Stimulated activated CD8-positive, alpha-beta memory T cell treated with anti-CD3 and anti-CD28 coated beads, Interleukin-15, amount 100 ng/mL, for 24 hours (primary cell): Measurements from ENCODE around the gene STK32B.
"Not testable (repeated sequence)": the region's sequence is repeated elsewhere in the genome, so short reads cannot be mapped to it uniquely, and the experiment has no call there.

Experiments
- DNase-seq: peaks from one replicate; pipeline ENCODE4 v3.0.0-alpha.2; 2020; ENCODE audit warnings: low read depth

STK32B gene

DNA sequence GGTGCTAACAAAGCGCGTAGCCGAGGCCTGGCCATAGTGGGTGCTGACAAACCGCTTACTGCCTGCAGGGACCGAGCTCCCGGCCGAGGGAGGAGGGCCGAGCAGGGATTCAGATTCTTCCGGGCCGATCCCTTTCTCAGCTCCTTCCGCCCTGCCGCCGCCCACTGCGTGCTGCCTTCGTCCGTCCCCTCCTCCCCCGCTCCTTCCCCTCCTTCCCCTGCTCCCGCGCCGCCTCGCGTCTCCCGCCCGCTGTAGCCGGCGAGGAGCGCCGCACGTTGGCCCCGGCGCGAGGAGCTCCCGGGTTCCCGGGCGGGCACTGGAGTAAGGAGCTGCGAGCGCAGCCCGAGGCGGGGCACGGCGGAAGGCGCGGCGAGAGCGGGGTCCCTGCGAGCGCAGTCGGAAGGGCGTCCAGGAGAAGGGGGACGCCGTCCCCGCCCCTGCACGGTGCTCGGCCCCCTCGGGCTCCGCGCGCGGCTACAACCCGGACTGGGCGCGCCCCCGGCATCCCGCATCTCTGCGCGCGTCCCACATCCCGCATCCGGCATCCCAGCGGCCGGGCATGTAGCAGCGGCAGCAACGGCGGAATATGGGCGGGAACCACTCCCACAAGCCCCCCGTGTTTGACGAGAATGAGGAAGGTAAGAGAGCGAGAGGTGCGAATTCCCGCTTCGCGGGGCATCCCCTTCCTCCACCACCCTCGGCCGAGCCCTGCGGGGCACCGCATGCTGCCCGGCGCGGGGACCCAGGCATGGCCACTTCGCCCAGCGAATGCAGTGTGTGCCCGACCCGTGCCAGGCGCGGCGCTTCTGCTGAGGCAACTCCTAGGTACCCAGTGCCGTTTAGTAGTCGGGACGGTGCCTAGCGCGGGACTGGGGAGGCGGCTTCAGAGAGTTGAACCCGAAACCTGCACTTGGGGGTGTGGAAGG is at the start of gene STK32B:
Gene STK32B, plus strand, starts transcription at position 203 of the 926 bp plus-strand sequence.
- DNase-seq = no peak

DNA sequence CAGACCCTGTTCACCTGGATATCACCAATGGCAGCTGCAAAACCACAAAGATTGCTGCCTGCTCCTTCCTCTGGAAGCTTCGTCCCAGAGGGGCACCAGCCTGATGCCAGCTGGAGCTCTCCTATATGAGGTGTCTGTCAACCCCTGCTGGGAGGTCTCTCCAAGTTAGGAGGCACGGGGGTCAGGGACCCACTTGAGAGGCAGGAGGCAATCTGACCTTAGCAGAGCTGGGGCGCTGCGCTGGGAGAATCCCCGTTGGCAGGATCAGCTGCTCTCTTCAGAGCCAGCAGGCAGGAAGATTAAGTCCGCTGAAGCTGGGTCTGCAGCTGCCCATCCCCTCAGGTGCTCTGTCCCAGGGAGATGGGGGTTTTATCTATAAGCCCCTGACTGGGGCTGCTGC is 49.6 kb upstream of the STK32B start:
- DNase-seq = not testable (repeated sequence)

DNA sequence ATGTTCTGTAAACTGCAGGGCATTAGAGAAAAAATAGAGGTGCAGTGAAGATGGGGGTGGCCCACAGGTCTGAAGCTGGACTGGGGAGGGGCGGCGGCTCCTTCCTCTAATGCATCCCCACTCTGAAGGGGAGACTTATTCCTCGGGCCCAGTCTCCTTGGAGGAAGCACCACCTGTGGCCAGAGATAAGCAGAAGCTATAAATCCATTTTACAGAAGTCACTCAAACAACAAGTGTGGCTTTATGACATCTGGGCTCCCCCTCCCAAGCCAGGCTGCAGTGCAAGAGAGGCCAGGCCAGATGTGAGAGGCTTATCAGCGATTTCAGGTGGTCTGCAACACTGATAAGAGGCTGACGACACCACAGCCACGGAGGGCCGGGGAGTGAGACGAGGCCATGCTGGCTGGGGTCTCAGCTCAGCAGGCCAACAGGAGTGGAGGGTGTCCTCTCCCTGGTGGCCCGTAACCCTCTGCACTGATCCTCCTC is 47.9 kb upstream of the STK32B start:
- no peak for DNase-seq

DNA sequence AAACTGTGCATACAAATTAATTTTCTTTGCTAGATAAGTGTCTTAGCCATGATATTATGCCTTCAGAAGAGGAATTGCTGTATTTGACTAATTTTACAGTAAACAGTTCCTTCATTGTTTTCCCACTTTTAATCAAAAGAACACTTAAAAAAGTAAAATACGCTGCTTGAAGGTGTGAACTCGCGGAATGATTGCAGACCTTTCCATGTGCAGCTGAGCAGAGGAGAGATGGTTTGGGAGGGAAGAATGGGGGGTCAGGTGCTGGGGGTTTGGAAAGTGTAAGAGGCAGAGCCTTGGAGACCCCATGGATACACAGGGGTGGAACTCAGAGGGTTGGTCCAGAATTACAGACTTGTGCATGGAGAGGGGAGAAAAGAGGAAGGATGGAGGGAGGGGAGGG is 47.4 kb upstream of the STK32B start:
- no peak for DNase-seq

DNA sequence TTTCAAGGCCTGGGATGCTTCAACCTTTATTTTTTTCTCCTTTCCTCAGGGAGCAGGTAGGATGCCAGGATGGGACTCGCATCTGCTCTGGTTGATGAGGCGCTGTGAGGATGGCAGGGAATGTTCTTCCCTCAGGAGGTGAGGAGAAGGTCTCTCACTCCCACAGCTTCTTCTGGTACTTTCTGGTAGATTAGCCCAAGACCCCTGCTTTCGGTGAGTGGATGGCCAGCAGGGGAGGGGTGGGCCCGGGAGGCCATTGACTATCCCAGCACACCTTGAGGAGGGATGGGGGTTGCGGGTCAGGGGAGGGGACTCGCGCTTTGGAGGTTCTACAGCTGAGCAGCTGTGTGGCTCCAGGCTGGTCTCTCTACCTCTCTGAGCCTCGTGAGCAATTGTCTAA is 46.8 kb upstream of the STK32B start:
- no peak for DNase-seq

DNA sequence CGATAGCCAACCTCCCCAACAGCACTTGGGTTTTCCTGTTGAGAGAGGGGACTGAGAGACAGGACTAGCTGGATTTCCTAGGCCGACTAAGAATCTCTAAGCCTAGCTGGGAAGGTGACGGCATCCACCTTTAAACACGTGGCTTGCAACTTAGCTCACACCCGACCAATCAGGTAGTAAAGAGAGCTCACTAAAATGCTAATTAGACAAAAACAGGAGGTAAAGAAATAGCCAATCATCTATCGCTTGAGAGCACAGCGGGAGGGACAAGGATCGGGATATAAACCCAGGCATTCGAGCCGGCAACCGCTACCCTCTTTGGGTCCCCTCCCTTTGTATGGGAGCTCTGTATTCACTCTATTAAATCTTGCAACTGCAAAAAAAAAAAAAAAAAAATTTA is 44.3 kb upstream of the STK32B start:
- DNase-seq = not testable (repeated sequence)

DNA sequence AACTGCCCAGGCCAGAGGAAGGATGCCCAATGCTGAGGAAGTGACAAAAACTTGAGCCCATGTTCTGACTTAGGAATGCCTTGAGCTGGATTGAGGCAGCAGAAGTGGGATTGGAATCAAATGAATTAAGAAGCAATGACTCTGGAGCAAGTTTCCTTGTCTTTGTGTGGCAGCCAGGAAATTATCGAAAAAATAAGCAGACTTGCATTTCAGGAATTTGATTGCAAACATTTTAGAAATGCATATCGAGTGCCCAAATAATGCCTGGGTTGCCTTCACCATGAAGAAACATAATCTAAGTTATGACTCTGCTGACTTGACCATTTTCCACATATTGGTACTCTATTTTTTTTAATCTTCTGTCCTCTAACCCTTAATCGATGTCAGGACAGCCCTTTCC is 41.5 kb upstream of the STK32B start:
- DNase-seq = no peak

DNA sequence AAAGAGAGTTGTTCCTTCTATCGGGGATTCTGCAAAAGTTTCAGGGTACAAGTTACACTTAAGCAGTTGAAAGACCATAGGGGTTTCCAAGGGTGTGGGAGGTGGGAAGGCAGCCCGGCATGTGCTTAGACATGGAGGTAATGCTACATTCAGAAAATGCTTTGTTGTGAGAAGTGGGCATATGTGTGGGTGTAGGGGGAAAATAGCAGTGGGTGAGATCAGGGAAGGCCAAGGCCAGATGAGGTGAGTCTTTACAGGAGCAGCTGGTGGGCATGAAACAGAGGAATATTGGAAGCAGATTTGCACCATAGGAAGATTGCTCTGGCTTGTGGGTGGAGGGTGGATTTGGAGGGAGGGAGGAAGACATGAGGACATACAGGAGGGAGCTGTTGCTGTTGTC is 40.3 kb upstream of the STK32B start:
- DNase-seq = no peak

DNA sequence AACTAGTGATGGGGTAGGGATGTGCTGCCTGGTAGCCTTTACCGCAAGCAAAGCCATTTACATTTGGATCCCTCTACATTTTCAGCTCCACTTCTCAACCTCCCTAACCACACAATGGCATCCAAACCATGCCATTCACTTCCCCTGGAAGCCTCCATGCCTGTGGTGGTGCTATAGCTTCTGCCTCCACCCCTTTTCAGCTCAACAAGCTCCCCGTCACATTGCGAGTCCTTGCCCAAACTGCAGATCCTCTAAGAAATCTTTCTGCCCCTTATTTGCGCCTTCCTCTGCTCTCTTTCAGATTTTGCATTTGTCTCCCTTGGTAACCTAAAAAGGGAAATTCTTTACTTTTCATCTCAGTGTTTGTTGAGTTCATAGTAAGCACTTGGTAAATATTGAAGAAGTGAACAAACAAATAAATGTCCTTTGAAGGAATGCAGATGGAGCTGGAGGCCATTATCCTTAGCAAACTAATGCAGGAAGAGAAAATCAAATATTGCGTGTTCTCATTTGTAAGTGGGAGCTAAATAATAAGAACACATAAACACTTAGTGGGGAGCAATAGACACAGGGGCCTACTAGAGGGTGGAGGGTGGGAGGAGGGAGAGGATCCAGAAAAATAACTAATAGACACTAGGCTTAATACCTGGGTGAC is 38.9 kb upstream of the STK32B start:
- DNase-seq = no peak

DNA sequence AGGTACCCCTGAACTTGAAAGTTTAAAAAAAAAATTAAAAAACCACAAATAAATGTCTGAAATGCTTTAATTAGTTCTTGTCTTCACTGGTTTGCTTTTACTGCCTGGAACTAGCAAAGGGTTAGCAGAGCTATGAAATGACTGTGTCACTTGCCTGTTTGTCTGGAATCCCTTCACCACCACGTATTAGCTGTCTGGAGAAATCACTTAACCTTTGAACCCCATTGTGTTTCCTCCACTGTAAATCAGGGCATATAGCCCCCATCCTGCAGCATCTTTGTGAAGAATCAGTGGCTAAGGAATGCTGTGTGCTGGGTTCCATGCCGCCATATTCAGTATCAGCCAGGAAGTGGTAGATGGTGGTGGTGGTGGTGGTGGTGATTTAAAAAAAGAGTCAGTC is 38.3 kb upstream of the STK32B start:
- no peak for DNase-seq

DNA sequence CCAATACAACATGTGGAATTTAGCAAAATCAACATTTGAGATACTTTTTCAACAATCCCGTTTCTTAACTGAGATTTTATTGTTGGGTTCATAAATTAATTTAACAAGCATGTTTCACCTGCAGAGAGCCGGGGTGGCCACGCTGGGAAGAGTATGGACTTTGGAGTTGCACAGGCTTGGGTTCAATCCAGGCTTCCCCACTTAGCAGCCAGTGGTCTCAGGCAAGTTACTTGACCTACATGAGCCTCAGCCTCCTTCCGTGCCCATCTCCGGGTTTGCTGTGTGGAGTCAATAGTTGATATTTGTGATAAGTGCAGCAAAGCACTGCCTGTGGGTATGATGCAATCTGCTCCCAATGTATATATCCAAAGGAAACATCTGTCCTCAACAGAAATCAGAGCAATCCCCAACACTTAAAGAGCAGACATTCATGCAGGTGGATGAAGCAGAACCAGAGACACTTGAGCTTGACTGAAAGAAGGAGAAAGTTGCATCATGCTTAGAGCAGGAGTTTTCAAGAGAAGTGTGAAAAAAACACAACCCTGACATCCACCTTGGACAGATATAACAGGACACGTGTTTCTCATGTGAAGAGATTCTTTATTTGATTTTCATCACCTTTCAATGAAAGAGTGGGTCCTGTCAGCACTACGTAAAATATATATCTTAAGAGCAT is 37.1 kb upstream of the STK32B start:
- no peak for DNase-seq

DNA sequence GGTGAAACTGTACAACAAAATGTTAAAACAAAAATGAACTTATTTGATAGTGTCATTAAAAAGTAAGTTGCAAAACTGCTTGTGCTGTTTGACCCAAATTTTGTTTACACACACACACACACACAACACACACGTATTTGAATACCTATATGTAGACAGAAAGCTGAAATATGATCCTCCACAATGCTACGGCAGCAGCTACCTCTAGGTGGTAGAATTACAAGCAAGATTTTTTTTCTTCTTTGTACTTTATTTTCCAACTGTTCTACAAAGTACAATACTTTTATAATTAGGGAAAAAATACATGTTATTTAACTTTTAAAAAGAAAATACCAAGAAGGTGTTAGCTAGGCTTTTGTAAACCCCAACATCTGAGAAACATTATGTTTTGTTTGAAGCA is 33.2 kb upstream of the STK32B start:
- no peak for DNase-seq

DNA sequence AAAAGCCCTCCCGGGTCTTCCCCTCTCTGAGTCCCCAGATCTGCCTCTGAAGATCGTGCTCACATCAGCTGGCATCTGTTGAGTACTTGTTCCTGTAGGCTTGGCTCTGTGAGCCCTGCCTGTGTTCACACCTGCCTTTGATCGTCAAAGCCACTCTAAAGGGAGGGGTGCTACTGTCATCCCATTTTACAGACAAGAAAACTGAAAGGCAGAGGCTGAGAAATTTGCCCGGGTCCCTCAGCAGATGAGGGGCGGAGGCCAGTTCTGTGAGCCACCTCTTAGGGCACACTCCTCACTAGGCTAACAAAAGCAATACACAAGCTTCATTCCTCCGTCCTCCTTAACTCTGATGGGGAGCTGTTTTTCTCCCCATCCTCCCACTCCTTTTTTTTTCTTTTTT is 32.7 kb upstream of the STK32B start:
- no peak for DNase-seq

DNA sequence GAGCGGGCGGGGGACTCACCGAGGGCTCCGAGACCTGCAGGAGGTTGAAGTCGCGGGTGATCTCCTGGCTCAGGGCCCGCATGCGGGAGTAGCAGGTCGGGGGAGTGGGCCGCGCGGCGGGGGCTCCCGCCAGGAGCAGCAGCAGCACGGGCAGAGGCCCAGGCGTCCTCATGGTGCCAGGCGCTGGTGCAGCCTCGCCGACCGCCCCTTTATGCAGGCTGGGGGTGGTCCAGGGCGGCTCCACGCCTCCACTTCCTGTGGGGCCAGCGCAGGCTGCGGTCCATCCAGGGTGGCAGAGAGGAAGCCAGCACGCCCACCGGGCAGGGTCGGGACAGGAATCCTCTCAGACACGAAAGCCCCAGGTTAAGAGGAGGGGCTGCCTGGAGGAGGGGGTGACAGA is 32.0 kb upstream of the STK32B start, which contains the start of gene CYTL1:
Gene CYTL1, minus strand, starts transcription at position 185 of the 400 bp plus-strand sequence. Its CDS starts 13 bp downstream, at position 172.
- no peak for DNase-seq

DNA sequence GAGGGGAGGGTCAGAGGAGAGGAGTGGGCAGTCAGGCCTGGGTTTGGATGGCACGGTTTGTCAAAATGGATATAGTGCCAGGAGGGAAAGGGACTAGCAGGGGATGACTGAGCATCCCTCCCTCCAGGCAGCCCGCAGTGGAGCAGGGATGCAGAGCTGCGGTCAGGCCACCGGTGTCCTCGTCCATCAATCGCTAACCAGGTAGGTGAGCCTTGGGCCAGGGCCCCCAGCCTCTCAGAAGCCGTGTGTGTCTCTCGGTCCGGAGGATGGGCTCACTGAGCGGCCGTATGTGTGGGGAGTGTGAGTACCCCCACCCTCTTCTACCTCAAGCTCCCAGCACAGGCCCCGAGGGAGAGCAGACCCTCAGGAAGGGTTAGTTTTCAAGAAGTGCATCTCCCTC is 31.5 kb upstream of the STK32B start:
- DNase-seq = no peak

DNA sequence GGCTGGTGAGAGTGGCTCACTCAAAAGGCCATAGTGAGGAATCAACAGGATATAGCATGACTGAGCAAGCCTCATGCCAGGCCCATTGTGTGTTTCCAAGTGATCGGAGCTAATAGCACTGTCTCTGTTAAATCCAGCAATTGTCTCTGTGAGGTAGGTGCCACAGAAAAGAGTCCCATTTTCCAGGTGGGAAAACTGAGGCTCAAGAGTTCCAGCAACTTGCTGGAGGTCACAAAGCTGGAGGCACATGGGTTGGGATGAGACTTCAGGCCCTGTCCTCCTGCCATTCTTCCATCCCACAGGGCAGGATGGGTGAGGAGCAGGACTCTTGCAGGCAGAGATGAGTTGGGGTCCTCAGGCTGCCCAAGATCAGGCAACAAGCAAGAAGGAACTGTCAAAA is 30.9 kb upstream of the STK32B start:
- no peak for DNase-seq

DNA sequence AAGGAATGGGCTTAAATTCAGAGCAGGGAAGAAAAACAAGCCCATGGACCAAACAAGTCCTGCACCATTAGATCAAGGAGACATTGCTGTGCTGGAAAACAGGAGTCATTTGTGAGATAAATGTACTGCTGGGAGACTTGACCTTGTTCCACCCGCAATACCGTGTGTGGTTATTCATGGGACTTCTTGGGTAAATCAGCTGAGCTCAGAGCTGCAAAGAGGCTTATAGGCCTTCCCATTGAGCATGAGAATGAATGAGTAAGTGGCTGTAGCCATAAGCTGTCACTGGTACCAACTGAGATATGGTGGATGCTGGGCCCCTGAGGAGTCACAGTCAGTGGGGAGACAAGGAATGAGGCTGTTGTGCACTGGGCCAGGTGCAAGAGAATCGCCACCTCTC is 29.7 kb upstream of the STK32B start:
- no peak for DNase-seq

DNA sequence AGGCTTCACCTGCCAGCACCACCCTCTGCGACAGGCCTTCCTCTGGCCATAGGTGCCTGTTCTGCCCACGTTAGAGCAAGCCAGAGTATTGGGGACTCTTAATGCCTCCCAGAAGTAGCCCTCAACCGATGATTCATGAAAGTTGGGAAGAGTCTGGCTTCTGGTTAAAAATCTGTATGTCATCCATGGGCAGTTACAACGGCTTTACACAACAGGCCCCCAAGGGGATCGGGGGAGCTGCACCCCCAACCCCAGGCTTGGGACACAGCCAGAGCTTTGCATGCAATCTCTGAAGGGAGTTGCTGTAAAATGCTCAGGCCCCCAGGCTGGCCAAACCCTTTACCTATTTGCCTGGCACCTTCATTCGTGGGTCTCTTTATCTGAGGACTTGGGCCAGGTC is 26.6 kb upstream of the STK32B start:
- DNase-seq = no peak

DNA sequence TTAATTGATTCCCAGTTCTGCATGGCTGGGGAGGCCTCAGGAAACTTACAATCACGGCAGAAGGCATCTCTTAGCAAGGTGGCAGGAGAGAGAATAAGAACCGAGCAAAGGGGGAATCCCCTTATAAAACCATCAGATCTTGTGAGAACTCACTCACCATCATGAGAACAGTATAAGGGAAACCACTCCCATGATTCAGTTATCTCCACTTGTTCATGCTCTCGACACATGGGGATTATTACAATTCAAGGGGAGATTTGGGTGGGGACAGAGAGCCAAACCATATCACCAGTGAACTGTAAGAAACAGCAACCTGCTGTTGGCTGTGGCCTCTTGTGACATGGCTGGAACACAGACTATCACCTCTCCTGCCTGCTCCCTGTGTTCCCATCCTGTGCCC is 24.9 kb upstream of the STK32B start:
- no peak for DNase-seq

DNA sequence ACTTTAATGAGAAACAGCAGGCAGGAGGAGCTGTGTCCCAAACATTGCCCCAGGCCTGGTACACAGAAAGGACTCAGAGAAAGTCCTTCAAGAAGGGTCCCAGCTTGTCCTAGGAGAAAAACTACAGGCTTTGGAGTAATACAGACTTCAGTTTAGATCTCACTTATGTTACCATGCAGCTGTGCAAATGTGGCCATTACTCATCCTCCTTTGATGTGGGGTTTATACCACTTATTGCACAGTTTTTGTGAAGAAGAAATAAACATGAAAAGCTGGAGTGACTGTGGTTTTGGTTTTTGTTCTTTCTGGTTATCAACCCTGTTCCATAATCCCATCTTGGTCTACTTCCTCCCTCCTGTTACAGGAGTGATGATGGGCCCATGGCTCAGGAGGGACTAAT is 23.9 kb upstream of the STK32B start:
- no peak for DNase-seq

DNA sequence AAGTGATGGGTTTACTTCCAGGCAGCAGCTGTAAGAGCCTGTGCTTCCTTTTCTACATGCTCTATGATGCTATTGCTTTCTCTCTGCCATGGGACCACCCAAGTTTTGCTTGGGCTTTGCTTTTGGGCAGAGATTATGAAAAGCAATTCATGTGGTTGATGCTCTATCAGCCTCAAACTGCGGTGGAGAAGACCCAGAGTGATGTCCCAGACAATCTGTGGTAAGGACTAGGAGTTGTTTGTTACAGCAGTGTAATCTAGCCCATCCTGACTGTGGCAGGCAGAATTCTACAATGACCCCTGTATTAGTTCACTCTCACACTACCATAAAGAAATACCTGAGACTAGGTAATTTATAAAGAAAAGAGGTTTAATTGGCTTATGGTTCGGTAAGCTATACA is 22.8 kb upstream of the STK32B start:
- DNase-seq = no peak

DNA sequence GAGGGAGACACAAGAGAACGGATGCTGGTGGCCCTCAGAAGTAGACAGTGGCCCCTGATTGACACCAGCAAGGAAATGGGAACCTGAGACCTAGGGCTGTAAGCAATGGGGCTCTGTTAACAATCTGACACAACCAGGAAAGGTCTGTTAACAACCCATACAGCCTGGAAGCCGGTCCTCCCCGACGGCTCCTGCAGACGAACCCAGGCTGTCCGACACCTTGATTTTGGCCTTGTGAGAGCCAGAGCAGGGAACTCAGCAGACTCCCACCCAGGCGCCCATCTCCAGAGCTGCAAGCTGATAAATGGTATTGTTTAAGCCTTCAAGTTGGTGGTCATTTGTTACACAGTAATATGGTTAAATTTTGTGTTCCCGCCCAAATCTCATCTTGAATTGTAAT is 21.8 kb upstream of the STK32B start:
- DNase-seq = no peak

DNA sequence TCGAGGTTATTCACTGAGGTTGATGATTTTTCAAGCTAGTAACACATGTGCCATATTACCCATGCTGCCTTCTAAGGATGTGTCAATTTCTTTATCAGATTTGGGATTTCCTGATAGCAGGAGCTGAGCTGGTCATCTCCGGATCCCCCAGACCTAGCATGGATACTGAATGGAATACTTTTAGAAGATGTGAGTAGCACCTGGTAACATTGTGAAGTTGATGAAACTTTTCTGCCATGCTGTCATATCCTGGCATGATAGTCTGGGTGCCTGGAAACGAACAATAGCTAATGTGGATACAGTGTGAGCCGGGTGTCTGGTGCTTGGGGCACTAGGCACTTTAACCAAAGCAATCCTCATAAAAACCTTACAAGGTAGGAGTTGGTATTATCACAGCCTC is 21.1 kb upstream of the STK32B start:
- no peak for DNase-seq
